Osteoblast (primary cell): ENCODE data around the gene KIAA1671. TPM values are rescaled to one million over a fixed set of nuclear protein-coding genes. Genes with fewer than 3 reads are reported as not detected.

Source experiments
- DNase-seq: peaks from one replicate; pipeline ENCODE4 v3.0.0; 2011; ENCODE audit warnings: low spot score, mixed read lengths; ENCODE audit not compliant: insufficient read length; ENCODE audit errors: missing footprints
- H2AFZ ChIP-seq: 2 replicates; pipeline ENCODE4 v1.6.0; 2011; ENCODE audit warnings: mild to moderate bottlenecking, low read length
- H3K27ac ChIP-seq: 2 replicates; pipeline ENCODE4 v1.5.1; 2011; ENCODE audit warnings: mild to moderate bottlenecking, low read depth, low read length, moderate library complexity
- H3K27me3 ChIP-seq: 2 replicates; pipeline ENCODE4 v1.6.0; 2012; ENCODE audit warnings: mild to moderate bottlenecking, control low read depth, inconsistent platforms, low read length, moderate library complexity; ENCODE audit not compliant: insufficient read depth
- H3K36me3 ChIP-seq: 2 replicates; pipeline ENCODE4 v1.5.1; 2011; ENCODE audit warnings: mild to moderate bottlenecking, low read length, control low read depth, moderate library complexity; ENCODE audit not compliant: insufficient read depth
- H3K4me1 ChIP-seq: 2 replicates; pipeline ENCODE4 v1.5.1; 2011; ENCODE audit warnings: mild to moderate bottlenecking, low read length, control low read depth, moderate library complexity; ENCODE audit not compliant: insufficient read depth
- H3K4me2 ChIP-seq: 2 replicates; pipeline ENCODE4 v1.6.0; 2011; ENCODE audit warnings: mild to moderate bottlenecking, low read length; ENCODE audit not compliant: insufficient read depth
- H3K4me3 ChIP-seq: fragments of 200-600 bp; sonication (generic); 3 replicates; pipeline ENCODE4 v1.5.1; 2012; ENCODE audit warnings: mild to moderate bottlenecking, low read length, inconsistent platforms; ENCODE audit not compliant: insufficient read depth
- H3K79me2 ChIP-seq: 2 replicates; pipeline ENCODE4 v1.6.0; 2012; ENCODE audit warnings: mild to moderate bottlenecking, low read length, control low read depth, inconsistent platforms; ENCODE audit not compliant: insufficient read depth
- H3K9me3 ChIP-seq: 2 replicates; pipeline ENCODE4 v1.5.1; 2011; ENCODE audit warnings: low read depth, low read length, control low read depth
- H4K20me1 ChIP-seq: 2 replicates; pipeline ENCODE4 v1.6.0; 2012; ENCODE audit warnings: mild to moderate bottlenecking, low read length, control low read depth; ENCODE audit not compliant: insufficient read depth
- total RNA-seq: library from RNA; depleted of rRNA; stranded (reverse); fragments of >200 nt; gene quantifications from 2 replicates; pipeline ENCODE4 v1.2.3, GENCODE V29; 2012
- TF ChIP-seq, protein P1 (sequence below): IDR thresholded peaks from 2 replicates; pipeline ENCODE4 v1.5.1; 2011; ENCODE audit warnings: mild to moderate bottlenecking, low read depth, low read length, moderate library complexity; ENCODE audit errors: extremely low read depth

The KIAA1671 gene
- total RNA-seq, 1 donor: 16.6 TPM

DNA sequence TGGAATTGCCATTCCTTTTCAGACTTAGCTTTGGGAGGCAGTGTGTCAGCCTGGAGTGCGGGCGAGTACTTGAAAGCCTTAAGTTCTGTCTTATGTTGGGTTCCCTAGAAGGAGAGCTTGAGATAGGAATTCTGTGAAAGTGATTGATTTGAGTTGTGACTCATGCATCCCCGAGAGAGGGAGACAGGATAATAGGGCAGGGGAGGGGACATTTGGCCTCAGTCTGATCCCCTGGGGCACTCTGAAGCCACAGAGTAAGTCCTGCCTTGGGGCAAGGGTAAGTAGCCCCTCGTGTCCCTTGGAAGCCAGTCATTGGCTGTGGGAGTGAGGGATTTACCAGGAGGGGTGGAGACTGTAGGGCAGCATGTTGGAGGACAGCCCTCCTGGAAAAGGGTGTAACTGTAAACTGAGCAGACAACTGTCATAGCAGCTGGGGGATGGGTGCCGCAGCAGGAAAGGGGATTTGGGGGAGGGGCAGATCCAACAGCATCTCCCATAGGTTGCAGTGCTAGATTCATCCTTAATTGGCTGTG, 44.0 kb downstream of the KIAA1671 start:
- peaks cover 37% of the 10 kb centered on the region for H3K4me1 ChIP-seq
- peak overlapping the region; percentile 19 for H3K27ac ChIP-seq
- H3K9me3 ChIP-seq: no peaks in the 10 kb centered on the region
- TF ChIP-seq, protein P1, sequence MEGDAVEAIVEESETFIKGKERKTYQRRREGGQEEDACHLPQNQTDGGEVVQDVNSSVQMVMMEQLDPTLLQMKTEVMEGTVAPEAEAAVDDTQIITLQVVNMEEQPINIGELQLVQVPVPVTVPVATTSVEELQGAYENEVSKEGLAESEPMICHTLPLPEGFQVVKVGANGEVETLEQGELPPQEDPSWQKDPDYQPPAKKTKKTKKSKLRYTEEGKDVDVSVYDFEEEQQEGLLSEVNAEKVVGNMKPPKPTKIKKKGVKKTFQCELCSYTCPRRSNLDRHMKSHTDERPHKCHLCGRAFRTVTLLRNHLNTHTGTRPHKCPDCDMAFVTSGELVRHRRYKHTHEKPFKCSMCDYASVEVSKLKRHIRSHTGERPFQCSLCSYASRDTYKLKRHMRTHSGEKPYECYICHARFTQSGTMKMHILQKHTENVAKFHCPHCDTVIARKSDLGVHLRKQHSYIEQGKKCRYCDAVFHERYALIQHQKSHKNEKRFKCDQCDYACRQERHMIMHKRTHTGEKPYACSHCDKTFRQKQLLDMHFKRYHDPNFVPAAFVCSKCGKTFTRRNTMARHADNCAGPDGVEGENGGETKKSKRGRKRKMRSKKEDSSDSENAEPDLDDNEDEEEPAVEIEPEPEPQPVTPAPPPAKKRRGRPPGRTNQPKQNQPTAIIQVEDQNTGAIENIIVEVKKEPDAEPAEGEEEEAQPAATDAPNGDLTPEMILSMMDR: no peak
- DNase-seq: peak; percentile 90
- H4K20me1 ChIP-seq: peaks cover 4% of the 10 kb centered on the region
- H3K27me3 ChIP-seq: no peaks in the 10 kb centered on the region
- peak overlapping the region; percentile 47 for H3K4me3 ChIP-seq
- H3K36me3 ChIP-seq: no peaks in the 10 kb centered on the region
- peak overlapping the region; percentile 73 for H3K4me2 ChIP-seq
- H3K79me2 ChIP-seq: peaks cover 22% of the 10 kb centered on the region
- peak overlapping the region; percentile 73 for H2AFZ ChIP-seq

DNA sequence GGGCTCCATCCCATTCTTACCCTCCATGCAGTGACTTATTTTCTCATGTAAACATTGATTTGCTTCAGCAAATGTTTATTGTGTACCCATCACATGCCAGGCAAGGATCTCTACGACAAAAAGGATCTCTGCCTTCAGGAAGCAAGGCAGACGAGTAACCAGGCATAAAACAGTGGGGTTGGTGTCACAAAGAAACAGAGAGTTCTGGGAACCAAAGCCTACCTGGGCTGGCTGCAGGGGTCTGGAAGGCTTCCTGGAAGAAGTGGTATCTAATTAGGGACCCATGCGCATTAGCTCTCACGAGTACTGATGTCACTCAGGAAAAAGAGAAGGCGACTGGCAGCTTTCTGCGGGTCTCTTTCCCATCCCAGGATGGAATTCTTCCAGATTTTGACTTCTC, 44.5 kb downstream of the KIAA1671 start:
- Histone ChIP-seq H3K4me1 (peaks cover 33% of the 10 kb centered on the region), H3K4me3 (peak overlapping the region; percentile 47), H3K9me3 (no peaks in the 10 kb centered on the region), H3K27me3 (no peaks in the 10 kb centered on the region), H3K79me2 (peaks cover 21% of the 10 kb centered on the region), H3K4me2 (peak overlapping the region; percentile 73), H4K20me1 (peaks cover 4% of the 10 kb centered on the region), H2AFZ (no peak overlapping the region), H3K36me3 (no peaks in the 10 kb centered on the region), H3K27ac (no peak overlapping the region)
- TF ChIP-seq, protein P1: no peak
- peak; percentile 6 for DNase-seq

DNA sequence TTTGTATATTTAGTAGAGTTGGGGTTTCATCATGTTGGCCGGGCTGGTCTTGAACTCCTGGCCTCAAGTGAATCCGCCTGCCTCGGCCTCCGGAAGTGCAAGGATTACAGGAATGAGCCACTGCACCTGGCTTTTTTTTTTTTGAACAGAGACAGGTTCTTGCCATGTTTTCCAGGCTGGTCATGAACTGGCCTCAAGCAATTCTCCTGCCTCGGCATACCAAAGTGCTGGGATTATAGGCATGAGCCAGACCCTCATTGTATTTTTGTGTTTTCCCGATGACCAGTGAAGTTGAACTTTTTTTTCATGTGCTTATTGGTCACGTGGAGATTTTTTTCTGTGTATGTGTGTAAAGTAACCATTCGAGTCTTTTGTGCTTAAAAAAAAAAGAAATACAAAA, 48.2 kb downstream of the KIAA1671 start:
- H3K36me3 ChIP-seq: no peaks in the 10 kb centered on the region

DNA sequence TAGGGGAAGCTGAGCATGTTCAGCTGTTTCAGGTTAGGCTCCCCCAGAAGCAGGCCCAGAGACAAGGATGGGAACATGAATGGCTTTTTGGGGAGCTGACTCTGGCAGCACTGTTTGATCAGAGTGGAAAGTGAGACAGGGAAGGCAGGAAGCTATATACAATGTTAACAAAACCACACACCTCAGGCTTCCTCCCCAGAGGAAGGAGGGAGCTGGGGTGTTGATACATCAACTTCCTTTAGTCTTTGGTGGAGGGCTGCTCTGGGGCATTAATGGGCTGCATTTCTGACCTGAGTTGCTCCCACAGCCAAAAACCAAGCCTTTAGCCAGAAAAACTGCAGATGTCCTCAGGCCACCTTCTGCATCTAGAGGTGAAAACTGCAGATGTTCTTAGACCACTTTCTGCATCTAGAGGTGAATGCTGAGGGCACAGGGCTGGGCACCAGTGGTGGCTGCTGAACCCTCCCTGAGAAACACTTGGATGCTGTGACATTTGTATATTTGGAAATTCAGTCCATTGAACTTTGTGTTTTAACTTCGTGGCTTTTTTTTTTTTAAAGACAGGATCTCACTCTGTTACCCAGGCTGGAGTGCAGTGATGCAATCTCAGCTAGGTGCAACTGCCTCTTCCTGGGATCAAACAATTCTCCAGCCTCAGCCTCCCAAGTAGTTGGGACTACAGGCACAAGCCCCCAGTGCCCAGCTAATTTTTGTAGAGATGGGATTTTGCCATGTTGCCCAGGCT, 49.9 kb downstream of the KIAA1671 start:
- Histone ChIP-seq H2AFZ (no peak overlapping the region), H3K27me3 (no peaks in the 10 kb centered on the region), H3K4me2 (no peak overlapping the region), H3K4me3 (no peak overlapping the region), H3K9me3 (no peaks in the 10 kb centered on the region), H3K79me2 (peaks cover 9% of the 10 kb centered on the region), H4K20me1 (no peaks in the 10 kb centered on the region), H3K36me3 (no peaks in the 10 kb centered on the region), H3K4me1 (peaks cover 3% of the 10 kb centered on the region), H3K27ac (no peak overlapping the region)
- TF ChIP-seq, protein P1: no peak
- DNase-seq: peak; percentile 43

More for the DNA sequence above, 48.2 kb downstream of the KIAA1671 start:
- Histone ChIP-seq H4K20me1 (peaks cover 4% of the 10 kb centered on the region), H3K4me3 (no peak overlapping the region), H3K9me3 (no peaks in the 10 kb centered on the region), H3K27me3 (no peaks in the 10 kb centered on the region), H3K4me1 (peaks cover 18% of the 10 kb centered on the region), H3K4me2 (no peak overlapping the region), H3K79me2 (peaks cover 19% of the 10 kb centered on the region), H3K27ac (no peak overlapping the region), H2AFZ (no peak overlapping the region)
- DNase-seq: no peak
- TF ChIP-seq, protein P1: no peak
